HG03097 (cell line): ENCODE data around the gene RAB18.
A peak's percentile ranks its signal among the peaks of the same experiment; 100 is the strongest.
"Not testable (repeated sequence)": the region's sequence is repeated elsewhere in the genome, so short reads cannot be mapped to it uniquely, and the experiment has no call there.

Experiments used
- ATAC-seq: cut with Tn5 transposase; IDR thresholded peaks from one replicate; pipeline ENCODE4 v1.9.1; 2021; ENCODE audit not compliant: unreplicated experiment, low FRiP score

The RAB18 gene

GRCh38 chr10:27541796-27542729 is 38.0 kb downstream of the RAB18 start:
- ATAC-seq = no peak

- no peak for ATAC-seq
Measured at GRCh38 chr10:27542812-27543211, 38.7 kb downstream of the RAB18 start.

- no peak for ATAC-seq
Measured at GRCh38 chr10:27547047-27547446, 42.9 kb downstream of the RAB18 start.

GRCh38 chr10:27547482-27547881 is 43.4 kb downstream of the RAB18 start:
- ATAC-seq = no peak

GRCh38 chr10:27550823-27551222 is 46.7 kb downstream of the RAB18 start:
- no peak for ATAC-seq

- peak; percentile 61 for ATAC-seq
Measured at GRCh38 chr10:27558612-27559020, 54.5 kb downstream of the RAB18 start.

- no peak for ATAC-seq
Measured at GRCh38 chr10:27561334-27561733, 57.2 kb downstream of the RAB18 start.

GRCh38 chr10:27564398-27564797 is 60.3 kb downstream of the RAB18 start:
- ATAC-seq = no peak

GRCh38 chr10:27564880-27565279 is 60.8 kb downstream of the RAB18 start:
- no peak for ATAC-seq

GRCh38 chr10:27568196-27569175 is 64.4 kb downstream of the RAB18 start:
- no peak for ATAC-seq

- ATAC-seq = no peak
Measured at GRCh38 chr10:27569946-27570345, 65.8 kb downstream of the RAB18 start.

- not testable (repeated sequence) for ATAC-seq
Measured at GRCh38 chr10:27577038-27577437, 72.9 kb downstream of the RAB18 start.

GRCh38 chr10:27578316-27578715 is 74.2 kb downstream of the RAB18 start:
- ATAC-seq = no peak

GRCh38 chr10:27581225-27581624 is 77.1 kb downstream of the RAB18 start:
- no peak for ATAC-seq

- no peak for ATAC-seq
Measured at GRCh38 chr10:27584302-27584701, 80.2 kb downstream of the RAB18 start.
